NCI-H526 treated with DMSO at 0.1 percent for 48 hours (cell line): Measurements from ENCODE around the gene C1orf232.

Experiments
- DNase-seq: peaks from one replicate; lab custom pipeline; 2025; lab: John Stamatoyannopoulos, UW

The C1orf232 gene

DNA sequence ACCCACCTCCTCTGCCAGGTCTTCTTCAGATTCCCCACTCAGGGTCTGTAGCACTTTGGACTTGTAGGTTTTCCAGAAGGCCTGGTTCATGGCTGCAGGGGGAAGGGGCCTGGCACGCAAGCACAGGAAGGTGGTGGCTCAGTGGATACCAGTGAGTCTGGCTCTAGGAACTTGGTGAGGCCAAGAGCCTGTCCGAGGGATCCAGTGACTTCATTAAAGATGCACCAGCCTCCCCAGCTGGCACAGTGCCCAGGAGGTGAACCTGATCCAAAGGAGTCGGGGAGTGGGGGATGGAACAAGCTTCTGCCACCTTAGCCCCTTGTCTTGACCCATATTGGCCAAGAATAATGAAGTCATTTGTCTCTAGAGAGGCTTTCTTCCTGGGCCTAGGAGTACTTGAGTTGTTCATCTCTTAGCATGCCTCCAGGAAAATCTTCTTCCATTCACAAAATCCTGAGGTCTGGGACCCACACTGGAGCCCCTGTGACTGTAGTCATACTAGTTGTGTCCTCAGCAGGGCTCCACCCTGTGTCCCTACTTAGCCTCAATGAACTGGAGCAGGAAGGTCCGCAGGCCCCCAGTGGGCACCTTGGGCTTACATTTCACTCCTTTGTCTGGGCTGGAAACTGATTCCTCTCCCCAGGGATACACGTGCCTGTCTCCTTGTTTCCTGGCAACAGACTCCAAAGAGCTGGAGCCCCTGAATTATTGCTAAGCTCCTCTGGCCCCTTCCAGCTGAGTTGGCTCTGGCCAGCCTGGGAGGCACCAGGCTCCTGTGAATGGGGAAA is at the start of gene C1orf232:
Gene C1orf232, minus strand, starts transcription at position 554 of the 788 bp plus-strand sequence. Its CDS starts 464 bp downstream, at position 90.
- no peak for DNase-seq

DNA sequence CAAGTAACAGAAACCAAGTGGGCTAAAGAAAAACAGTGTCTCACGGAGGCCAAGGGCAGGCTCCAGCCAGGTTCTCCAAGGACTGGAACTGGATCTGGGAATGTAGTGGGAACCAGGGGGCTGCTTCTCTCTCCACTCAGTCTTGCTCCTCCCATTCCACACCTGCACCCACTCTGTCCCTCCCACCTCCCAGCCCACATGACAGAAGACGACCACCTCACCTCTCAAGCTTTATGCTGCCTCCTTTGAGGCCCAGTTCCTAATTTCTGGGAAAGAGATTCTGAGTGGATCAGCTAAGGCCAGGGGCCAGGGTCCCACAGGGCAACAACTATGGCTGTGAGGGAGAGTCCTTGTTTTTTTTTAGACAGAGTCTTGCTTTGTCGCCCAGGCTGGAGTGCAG is 46.5 kb upstream of the C1orf232 start:
- no peak for DNase-seq

DNA sequence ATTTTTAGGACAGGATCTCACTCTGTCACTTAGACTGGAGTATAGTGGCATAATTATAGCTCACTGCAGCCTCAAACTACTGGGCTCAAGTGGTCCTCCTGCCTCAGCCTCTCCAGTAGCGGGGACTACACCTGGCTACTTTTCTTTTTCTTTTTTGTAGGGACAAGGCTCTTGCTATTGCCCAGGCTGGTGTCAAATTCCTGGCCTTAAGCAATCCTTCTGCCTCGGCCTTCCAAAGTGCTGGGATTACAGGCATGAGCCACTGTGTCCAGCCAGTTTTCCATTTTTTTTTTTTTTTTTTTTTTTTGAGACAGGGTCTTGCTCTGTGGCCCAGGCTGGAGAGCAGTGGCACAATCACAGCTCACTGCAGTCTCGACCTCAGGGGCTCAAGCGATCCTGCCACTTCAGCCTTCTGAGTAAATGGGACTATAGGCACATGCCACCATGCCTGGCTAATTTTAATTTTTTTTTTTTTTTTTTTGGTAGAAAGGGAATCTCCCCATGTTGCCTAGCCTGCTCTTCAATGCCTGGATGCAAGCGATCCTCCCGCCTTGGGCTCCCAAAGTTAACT is 44.7 kb upstream of the C1orf232 start:
- DNase-seq = no peak

DNA sequence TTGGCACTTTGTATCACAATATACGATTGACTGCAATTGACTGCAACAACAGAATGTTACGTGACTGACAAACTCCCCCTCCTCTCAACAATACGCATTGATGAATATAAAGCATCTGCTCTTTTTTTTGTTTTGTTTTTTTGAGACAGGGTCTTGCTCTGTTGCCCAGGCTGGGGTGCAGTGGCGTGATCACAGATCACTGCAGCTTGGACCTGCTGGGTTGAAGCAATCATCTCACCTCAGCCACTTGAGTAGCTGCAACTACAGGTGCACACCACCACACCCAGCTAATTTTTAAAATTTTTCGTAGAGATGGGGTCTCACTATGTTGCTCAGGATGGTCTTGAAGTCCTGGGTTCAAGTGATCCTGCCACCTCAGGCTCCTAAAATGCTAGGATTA is 44.0 kb upstream of the C1orf232 start:
- DNase-seq = no peak

DNA sequence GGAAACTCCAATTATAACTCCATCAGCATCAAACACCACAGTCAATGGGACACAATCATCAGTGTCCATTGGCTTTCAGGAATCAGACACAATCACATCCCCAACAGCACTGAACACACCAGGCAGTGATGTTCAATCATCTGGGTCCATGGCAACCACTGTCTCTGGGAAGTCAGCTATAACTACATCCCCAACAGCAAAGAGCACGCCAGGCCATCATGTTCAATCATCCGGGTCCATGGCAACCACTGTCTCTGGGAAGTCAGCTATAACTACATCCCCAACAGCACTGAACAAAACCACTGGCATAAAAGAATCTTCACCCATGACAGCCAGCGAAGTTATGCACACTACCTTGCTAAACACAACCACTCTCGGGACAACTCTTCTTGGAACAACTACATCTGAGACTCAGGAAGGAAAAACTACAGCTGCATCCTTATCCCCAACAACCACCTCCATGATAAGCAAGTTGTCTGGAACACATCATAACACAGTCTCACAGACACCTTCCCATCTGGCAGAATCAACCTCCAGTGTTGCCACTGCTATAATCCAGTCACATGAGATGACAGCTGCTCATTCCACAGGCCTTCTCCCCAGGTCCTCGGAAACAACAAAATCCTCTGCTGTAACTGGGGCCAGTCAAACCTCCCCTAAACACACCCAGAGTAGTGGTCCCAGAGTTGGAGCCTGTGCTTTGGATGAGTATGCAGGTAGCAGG is 41.5 kb upstream of the C1orf232 start:
- DNase-seq = no peak

DNA sequence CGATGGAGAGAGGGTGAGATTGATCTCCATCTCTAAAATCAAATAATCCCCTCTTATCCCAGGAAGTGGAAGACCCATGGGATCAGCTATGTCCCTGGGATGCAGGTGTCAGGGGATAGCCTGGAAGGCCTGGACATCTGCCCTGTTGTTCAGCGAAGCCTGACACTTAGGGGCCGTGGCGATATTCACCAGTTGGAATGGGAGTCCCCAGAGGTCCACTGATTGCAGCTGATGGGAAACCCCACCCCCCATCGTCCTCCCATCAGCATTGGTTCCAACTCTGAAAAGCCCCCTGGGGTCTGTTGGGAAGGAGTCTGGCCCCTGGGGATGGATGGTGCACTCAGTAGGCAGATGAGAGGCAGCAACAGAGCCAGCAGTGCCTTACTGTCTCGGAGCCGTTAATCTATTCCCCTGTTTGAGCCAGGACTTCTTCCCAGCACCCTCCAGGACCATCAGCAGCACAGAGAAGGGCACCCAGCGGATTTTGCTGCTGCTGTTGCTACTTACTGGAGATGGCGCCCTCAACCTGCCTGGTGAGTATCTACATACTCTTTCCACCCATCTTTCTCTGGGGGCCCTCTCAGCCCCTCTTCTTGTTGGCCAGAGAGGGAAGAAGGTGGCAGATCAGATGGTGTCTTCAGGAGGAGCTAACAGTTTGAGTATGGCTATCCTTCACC is 35.0 kb upstream of the C1orf232 start:
- no peak for DNase-seq

DNA sequence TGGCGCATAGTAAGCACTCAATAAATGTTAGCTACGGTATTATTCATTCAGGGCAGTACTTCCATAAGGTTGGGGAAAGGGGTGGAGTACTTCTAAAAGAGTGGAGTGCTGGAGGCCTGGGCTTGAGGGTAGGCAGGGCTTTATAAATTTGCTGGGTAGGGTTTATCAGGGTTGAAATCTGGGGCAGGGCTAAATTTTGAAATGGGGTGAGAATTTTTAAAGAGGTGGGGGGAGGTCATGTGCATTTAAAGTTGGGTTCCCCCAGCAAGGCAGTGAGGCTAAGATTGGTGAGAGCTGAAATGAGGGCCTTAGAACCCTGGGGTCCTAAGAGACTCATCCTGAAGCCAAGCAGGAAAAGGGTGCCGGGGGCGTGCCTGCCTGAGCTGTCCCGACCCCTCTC is 31.6 kb upstream of the C1orf232 start:
- DNase-seq = no peak

DNA sequence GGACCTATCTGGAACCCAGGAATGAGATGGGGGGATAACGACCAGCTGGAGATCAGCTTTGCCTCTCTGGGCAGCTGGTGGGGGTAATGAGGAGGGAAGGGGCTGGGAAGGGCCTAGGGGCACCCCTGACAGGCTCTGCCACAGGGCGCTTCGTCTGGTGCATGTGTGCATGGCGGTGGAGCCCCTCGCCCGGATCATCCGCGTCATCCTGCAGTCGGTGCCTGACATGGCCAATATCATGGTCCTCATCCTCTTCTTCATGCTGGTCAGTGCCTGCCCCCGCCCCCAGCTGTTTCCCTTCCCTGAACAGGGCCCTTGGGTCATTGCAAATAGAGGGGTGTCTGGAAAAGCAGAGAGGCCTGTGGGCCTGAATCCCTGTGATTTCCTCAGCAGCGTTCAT is 29.1 kb upstream of the C1orf232 start:
- DNase-seq = no peak

DNA sequence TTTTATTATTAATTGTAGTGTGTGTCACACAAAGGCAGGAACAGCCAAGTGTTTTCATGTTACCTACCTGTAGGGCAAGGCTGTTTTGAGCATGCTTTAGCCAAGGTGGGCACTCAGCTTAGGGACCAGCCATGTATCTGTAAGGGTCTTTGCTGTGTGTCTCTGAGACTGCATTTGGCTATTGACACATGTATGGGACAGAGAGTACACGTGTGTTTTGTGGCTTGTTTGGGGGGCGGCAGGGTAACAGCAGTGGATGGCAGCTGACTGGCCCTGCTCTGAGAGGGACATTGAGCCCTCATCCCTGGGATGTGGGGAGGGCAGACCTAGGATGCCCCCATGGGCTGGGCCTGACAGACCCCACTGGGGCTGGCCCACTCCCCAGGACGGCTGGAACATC is 28.5 kb upstream of the C1orf232 start:
- no peak for DNase-seq

DNA sequence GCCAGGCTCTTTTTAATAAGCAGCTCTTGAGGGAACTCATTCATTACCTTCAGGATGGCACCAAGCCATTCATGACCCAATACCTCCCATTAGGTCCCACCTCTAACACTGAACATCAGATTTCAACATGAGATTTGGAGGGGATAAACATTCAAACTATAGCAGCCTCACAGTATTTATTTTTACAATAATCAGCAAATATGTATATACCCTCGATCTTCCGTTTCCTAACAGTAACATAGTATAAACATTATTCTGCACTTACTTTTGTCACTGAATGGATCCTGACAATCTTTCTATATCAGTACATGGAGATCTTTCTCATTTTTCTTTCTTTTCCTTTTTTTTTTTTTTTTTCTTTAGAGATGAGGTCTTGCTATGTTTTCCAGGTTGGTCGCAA is 27.0 kb upstream of the C1orf232 start:
- DNase-seq = no peak

DNA sequence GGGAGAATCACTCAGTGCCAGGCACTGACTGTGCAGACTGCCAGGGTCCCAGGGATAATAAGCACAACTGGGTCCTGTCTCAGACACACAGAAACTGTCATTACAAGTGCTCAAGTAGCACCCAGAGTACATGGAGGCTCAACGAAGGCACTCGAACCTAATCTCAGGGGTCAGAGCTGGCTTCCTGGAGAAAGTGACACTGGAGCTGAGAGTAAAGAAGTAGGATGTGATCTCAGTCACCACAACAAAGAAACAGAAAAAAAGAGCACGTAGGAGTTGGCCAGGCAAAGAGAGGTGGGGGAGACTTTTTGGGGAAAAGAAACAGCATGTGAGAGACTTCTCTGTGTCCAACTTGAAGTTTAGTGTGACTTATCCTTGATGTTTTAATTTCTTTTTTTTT is 23.0 kb upstream of the C1orf232 start:
- no peak for DNase-seq

DNA sequence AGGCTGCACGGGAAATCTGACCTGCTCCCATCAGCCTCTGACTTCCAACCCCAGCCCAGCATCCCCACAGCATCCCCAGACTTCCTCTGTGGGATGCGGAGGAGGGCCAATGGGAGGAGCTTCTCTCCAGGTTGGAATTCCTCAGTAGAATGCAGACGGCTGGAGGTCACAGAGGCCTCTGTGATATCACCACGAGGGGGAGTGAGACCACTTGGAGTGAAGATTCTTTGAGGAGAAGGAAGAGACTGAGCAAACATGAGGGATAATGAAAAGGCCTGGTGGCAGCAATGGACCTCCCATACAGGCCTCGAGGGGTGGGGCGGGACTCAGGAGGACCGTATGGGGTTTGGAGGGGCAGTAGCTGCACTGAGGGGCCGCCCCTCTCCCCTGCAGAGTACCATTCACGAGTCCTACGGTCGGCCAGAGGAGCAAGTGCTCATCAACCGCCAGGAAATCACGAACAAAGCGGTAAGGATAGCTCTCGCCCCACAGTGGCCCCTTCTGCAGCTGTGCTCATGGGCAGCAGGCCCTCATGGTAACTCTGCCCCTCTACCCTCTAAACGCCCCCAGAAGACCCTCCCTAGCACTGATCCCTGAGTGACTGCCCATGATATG is 21.7 kb upstream of the C1orf232 start, which contains the start of gene CATSPER4:
Gene CATSPER4, plus strand, starts transcription at position 230 of the 615 bp plus-strand sequence. Its CDS starts 26 bp downstream, at position 256.
- DNase-seq = peak; percentile 12

DNA sequence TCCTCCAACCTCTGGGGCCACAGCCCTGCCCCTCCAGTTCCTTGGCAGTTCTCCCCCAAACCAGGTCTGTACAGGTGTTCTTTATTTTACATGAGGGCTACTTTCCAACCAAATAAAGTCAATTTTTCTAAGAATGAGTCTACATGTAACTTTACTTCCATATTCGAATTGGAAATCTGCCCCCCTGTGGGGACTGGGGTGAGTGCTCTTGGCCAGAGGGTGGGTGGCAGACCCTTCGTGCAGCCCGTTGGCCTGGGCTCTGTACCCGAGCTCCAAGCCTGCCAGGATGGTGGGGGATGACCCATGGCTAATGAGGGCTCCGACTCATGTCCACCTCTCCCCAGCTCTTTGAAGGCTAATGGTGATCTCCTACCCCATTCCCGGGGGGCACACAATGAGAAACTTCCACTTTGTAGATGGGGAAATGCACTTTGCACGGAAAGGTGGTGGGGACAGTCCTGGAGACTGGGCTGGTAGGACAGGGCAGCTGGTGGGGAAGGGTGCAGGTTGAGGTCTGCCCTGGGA is 21.1 kb upstream of the C1orf232 start:
- no peak for DNase-seq

DNA sequence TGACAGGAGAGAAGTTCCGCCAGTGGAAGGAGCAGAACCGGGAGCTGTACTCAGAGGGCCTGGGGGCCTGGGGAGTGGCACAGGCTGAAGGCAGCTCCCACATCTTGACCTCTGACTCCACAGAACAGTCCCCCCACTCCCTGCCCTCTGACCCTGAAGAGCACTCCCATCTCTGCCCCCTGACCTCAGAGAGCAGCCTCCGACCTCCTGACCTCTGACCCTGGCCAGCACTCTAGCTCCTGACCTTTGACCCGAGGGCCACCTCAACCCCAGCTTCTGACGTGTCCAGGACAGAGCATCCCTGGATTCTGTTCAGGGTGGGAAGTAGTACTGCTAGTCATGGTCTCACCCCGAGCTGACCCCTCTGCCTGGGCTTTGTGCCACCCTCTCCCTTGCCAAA is 20.6 kb upstream of the C1orf232 start:
- DNase-seq = no peak

DNA sequence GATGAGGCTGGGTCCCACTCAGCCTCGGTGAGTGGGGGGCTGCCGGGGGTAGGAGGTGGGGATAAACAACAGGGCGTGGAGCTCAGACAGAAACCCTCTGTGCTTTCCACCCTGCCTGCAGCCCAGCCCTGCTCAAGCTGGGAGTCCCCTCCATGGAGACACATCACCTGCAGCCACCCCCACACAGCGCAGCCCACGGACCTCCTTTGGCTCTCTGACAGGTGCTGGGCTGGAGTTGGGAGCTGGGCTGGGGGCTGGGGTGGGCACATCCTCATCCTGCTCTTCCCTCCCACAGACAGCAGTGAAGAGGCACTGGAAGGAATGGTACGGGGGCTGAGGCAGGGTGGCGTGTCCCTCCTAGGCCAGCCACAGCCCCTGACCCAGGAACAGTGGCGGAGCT is 19.7 kb upstream of the C1orf232 start:
- DNase-seq = no peak

DNA sequence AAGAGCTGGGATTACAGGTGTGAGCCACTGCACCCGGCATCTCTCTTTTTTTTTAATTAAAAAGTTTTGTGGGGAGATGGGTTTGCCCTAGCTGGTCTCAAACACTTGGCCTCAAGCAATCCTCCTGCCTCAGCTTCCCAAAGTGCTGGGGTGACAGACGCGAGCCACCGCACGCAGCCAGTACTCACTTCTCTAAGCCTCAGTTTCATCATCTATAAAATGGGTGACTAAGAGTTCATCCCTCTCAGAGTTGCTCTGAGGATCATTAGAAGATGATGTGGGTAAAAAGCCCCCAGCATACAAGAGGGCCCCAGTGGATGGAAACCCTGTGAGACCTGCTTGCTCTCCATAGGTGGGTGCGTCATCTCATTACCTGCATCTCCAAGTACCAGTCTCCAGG is 19.1 kb upstream of the C1orf232 start:
- DNase-seq = no peak

DNA sequence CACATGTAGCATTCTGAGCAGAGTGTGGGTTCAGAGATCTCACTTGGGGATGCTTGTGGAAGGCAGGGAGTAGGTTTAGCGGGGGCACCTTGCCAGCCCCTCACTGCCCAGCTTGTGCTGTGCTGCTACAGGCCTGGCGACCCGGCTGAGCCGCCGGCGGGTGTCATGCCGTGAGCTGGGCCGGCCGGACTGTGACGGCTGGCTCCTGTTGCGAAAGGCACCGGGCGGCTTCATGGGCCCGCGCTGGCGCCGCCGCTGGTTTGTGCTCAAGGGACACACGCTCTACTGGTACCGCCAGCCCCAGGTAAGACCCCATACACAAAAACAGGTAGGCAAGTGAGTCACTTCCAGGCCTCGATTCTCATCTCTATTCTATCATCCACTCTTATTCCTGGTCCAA is 16.1 kb upstream of the C1orf232 start:
- no peak for DNase-seq

DNA sequence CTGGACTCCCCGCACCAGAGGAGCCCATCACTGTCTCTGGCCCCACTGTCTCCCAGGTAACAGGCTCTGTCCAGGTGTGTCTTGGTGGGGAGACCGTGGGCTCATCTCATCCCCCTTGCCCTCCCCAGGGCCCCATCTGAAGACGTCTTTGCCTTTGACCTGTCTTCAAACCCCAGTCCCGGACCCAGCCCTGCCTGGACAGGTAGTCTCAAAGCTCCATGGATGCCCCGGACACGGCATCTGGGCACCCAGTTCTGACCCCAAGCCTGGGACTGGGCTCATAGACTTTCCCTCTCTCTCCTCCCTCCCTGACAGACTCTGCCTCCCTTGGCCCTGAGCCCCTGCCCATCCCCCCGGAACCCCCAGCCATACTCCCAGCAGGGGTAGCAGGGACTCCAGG is 15.3 kb upstream of the C1orf232 start:
- no peak for DNase-seq

DNA sequence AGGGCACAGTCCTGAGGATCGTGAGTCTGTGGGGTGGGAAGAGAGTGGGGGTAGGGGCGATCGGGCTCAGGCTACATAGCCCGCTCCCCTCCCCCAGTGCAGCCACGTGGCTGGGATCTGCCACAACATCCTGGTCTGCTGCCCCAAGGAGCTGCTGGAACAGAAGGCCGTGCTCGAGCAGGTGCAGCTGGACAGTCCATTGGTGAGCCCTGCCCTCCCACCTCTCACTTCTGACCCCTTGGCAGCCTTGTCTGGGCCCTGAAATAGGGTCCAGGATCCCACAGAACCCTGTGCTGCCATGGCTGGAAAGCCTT is 13.6 kb upstream of the C1orf232 start:
- DNase-seq = no peak

DNA sequence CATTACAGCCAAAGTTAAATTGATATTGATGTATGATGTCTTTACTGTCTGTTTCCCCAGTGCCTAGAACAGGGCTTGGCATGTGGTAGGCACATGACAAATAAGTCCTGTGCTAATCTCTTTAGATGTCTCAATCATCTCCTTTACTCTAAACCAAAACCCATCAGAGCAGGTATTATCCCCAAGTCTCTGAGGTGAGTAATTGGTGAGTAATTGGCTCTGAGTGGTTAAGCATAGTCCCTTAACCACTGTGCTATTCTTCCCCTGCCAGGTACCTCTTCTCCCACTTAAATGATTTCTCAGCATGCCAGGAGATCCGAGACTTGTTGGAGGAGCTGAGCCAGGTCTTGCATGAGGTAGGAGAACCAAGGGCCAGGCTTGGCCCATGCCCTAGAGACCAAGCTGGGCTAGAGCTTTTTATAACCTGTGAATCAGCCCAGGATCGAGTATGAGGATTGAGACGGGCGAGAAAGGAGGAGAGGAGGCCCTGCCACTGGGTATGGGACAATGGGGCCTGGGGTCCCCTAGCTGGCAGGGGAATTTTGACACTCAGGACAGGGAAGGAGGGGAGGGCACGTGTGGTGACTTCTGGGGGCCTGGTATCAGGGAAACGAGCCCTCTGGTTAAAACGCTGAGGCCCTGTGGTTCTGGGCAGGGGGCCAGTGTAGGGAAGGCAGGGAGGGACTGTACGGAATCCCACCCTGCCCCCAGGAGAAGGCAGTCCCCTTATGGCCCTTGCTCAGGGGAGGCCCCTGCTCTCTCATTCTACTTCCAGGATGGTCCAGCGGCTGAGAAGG is 13.0 kb upstream of the C1orf232 start:
- no peak for DNase-seq

DNA sequence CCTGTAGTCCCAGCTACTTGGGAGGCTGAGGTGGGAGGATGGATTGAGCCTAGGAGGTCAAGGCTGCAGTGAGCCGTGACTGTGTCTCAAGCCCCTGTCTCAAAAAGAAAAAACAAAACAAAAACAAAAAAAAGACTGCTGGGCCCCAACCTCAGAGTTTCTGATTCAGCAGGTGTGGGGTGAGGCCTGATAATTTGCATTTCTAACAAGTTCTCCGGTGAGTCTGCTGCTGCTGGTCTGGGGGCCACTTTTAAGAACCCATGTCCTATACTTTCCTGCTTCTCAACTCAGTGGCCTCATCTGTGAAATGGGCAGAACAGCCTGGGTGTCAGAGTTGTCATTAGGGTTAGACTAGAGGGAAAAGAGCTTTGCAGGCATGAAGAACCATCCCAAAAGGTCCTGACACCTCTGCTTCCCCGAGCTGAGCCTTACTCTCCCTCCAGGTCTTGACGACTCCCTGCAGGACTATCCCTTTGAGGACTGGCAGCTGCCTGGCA is 11.3 kb upstream of the C1orf232 start:
- DNase-seq = no peak
